GM23338 (cell line): Measurements from ENCODE around the gene SH3BP5.

Experiments used
- CREB1 ChIP-seq: fragments of 250-450 bp; sonication (Bioruptor Pico); IDR thresholded peaks from 2 replicates; pipeline ENCODE4 v1.5.0; 2020; ENCODE audit warnings: low read depth, mild to moderate bottlenecking, moderate library complexity
- CTCF ChIP-seq, 2 experiments: fragments of 200-600 bp in 1 of 2; sonication (generic) in 1 of 2; conservative IDR thresholded peaks; 2 replicates each; pipeline versions ENCODE4 v1.5.1 to v1.6.1; 2016 to 2017; ENCODE audit warnings: antibody characterized with exemption in 2 of 2, low read depth in 2 of 2, mild to moderate bottlenecking in 2 of 2, moderate library complexity in 1 of 2
- ETS1 ChIP-seq: IDR thresholded peaks from 2 replicates; pipeline ENCODE4 v1.6.1; 2016; ENCODE audit warnings: antibody characterized with exemption
- EZH2 ChIP-seq: fragments of 200-600 bp; sonication (generic); IDR thresholded peaks from one replicate; pipeline ENCODE4 v1.8.0; 2017; ENCODE audit warnings: antibody characterized with exemption, mild to moderate bottlenecking, low read depth; ENCODE audit not compliant: unreplicated experiment
- EZH2phosphoT487 ChIP-seq: fragments of 200-600 bp; sonication (generic); IDR thresholded peaks from one replicate; pipeline ENCODE4 v1.8.1; 2018; ENCODE audit warnings: antibody characterized with exemption; ENCODE audit not compliant: unreplicated experiment
- JUNB ChIP-seq: IDR thresholded peaks from one replicate; pipeline ENCODE4 v1.6.1; 2016; ENCODE audit warnings: antibody characterized with exemption; ENCODE audit not compliant: unreplicated experiment
- POLR2AphosphoS5 ChIP-seq: IDR thresholded peaks from 2 replicates; pipeline ENCODE4 v1.6.1; 2016; ENCODE audit warnings: antibody characterized with exemption, low read depth
- REST ChIP-seq: IDR thresholded peaks from one replicate; pipeline ENCODE4 v1.6.1; 2018; ENCODE audit warnings: antibody characterized with exemption; ENCODE audit not compliant: unreplicated experiment
- STAT1 ChIP-seq: IDR thresholded peaks from one replicate; pipeline ENCODE4 v1.6.1; 2016; ENCODE audit warnings: antibody characterized with exemption; ENCODE audit not compliant: unreplicated experiment
- ZNF114 ChIP-seq: fragments of 250-450 bp; sonication (Bioruptor Pico); IDR thresholded peaks from 2 replicates; pipeline ENCODE4 v1.5.0; 2020; ENCODE audit warnings: mild to moderate bottlenecking, moderate library complexity
- ZNF331 ChIP-seq: fragments of 250-450 bp; sonication (Bioruptor Pico); IDR thresholded peaks from 2 replicates; pipeline ENCODE4 v1.5.0; 2020; ENCODE audit warnings: low read depth, mild to moderate bottlenecking, moderate library complexity

- no peak for TF ChIP-seq CTCF (conservative IDR thresholded peaks at IDR 0.05; ENCODE audit: low read depth in 2 of 2)
- no peak for TF ChIP-seq POLR2AphosphoS5
- TF ChIP-seq REST = no peak
- no peak for TF ChIP-seq EZH2phosphoT487
- no peak for TF ChIP-seq EZH2
- no peak for TF ChIP-seq JUNB
- TF ChIP-seq ETS1 = no peak
- no peak for TF ChIP-seq ZNF114
- no peak for TF ChIP-seq CREB1 (CRISPR knock-in tag)
- no peak for TF ChIP-seq STAT1
- TF ChIP-seq ZNF331 (CRISPR knock-in tag) = no peak
Measured at GRCh38 chr3:15347063-15347736, 14.8 kb upstream of the SH3BP5 start.
